Measurements from ENCODE around the gene COX7A2. TPM values are rescaled to one million over a fixed set of nuclear protein-coding genes. Genes with fewer than 3 reads are reported as not detected.

COX7A2 gene
- total and polyA plus RNA-seq, 2 donors (not counting 1 experiment from before 2014, with no cell fraction given), result 83.8 to 160 TPM

DNA sequence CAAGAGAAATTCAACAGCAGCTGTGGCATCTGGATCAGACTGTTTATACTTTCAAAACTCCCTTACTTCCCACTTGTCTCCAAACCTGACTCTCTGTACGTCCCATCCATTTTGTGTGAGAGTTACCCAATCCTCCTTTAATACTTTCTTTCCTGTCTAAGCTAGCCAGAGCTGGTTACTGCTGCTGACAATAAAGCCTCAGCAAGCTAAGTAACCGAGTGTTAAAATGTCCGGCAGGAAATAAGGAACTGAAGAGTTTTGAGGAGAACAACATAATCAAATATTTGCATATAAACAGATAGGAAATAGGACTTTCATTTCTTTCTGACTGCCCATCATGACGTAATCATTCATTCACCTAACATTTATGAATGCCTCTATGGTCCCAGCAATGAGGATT, 29.4 kb upstream of the COX7A2 start:
- Mint-ChIP-seq H3K4me3 (no peak overlapping the region), H3K4me1 (peaks cover 44% of the 10 kb centered on the region), H3K9me3 (ENCODE audit: insufficient read depth) (no peaks in the 10 kb centered on the region), H3K27me3 (no peaks in the 10 kb centered on the region), H3K27ac (peak overlapping the region; percentile 38)
- POLR2A ChIA-PET, result no interaction called here
- CTCF ChIA-PET, result no interaction called here
- Histone ChIP-seq H3K36me3 (replicated peaks in 1 of 2; ENCODE audit: control extremely low read depth in 1 of 2, control insufficient read depth in 1 of 2, extremely low read depth in 1 of 2, insufficient read depth in 2 of 2, low read length in 1 of 2) (peaks cover 0 to 3% of the 10 kb centered on the region in 2 experiments), H3K27me3 (replicated peaks in 1 of 4; ENCODE audit: control extremely low read depth in 1 of 4, control insufficient read depth in 3 of 4, insufficient read depth in 4 of 4, low read length in 3 of 4) (no peaks in the 10 kb centered on the region), H3K9ac (ENCODE audit: low read length) (no peak overlapping the region), H2AFZ (ENCODE audit: insufficient read depth, low read depth, low read length, poor library complexity, severe bottlenecking) (no peak overlapping the region), H3K4me1 (ENCODE audit: control insufficient read depth in 2 of 2, insufficient read depth in 2 of 2, low read length in 2 of 2) (peaks cover 0 to 3% of the 10 kb centered on the region in 2 donors), H3K9me3 (ENCODE audit: control extremely low read depth in 1 of 3, control insufficient read depth in 2 of 3, insufficient read depth in 1 of 3, low read length in 2 of 3) (no peaks in the 10 kb centered on the region), H3K4me3 (ENCODE audit: control extremely low read depth in 1 of 5, extremely low read depth in 1 of 5, insufficient read depth in 1 of 5, low read depth in 2 of 5, low read length in 4 of 5) (no peak overlapping the region), H3K27ac (ENCODE audit: low read length in 2 of 2) (peak overlapping the region in 1 of 2 donors; percentile 8), H4K20me1 (ENCODE audit: control insufficient read depth, insufficient read depth, low read length, poor library complexity, severe bottlenecking) (peaks cover 33% of the 10 kb centered on the region), H3K79me2 (ENCODE audit: control insufficient read depth, insufficient read depth, low read length) (peaks cover 62% of the 10 kb centered on the region), H3K4me2 (replicated peaks; ENCODE audit: low read depth, low read length, poor library complexity, severe bottlenecking) (no peak overlapping the region)
- no peak for ATAC-seq (ENCODE audit: low read depth)
- intact Hi-C loops (cut with micrococcal nuclease), result no loop called here
- WGBS (ENCODE audit: insufficient coverage), result 80% methylated on average over 1 of the region's 4 CpGs
- no peak for TF ChIP-seq EZH2 (IDR thresholded peaks at IDR 0.05; ENCODE audit: borderline replicate concordance, insufficient read depth, low read depth, low read length, poor library complexity, severe bottlenecking)
- no peak for TF ChIP-seq CTCF (IDR thresholded peaks at IDR 0.05)
- DNase-seq, result peak; percentile 6

DNA sequence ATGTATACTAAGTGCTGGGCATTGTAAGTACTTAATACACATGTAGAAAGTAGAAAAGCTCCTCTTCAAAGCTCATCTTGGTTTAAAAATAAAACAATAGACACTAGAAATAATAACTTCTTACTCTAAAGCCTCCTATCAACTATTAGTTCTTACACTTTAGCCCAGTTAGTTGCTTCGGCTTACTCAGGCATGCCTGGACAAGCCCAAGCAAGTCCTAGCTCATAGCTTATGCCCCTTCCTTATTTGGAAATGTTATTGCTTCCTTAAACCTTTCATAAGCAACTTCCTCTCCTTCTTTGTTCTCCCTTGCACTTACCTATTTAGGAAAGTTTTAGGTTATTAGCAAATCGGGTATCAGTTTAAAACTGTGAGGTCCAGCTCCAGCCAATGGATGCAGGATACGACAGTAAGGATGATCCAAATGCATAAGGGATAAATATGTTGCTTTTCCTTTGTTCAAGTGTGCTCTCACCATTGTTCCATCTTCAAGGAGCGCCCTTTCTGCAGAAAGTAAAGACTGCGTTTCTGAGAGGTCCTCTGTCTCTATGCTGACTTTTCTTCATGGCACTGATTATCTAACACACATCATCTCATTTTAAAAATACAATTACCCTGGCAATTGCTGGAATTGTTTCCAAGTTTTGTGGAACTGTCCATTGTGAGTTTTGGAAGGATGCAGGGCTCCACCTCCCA, 28.7 kb upstream of the COX7A2 start:
- Histone ChIP-seq H3K79me2 (ENCODE audit: control insufficient read depth, insufficient read depth, low read length) (peaks cover 58% of the 10 kb centered on the region), H3K4me1 (ENCODE audit: control insufficient read depth in 2 of 2, insufficient read depth in 2 of 2, low read length in 2 of 2) (peaks cover 0 to 3% of the 10 kb centered on the region in 2 donors), H3K36me3 (replicated peaks in 1 of 2; ENCODE audit: control extremely low read depth in 1 of 2, control insufficient read depth in 1 of 2, extremely low read depth in 1 of 2, insufficient read depth in 2 of 2, low read length in 1 of 2) (peaks cover 0 to 3% of the 10 kb centered on the region in 2 experiments), H3K9me3 (ENCODE audit: control extremely low read depth in 1 of 3, control insufficient read depth in 2 of 3, insufficient read depth in 1 of 3, low read length in 2 of 3) (no peaks in the 10 kb centered on the region), H3K4me3 (ENCODE audit: control extremely low read depth in 1 of 5, extremely low read depth in 1 of 5, insufficient read depth in 1 of 5, low read depth in 2 of 5, low read length in 4 of 5) (no peak overlapping the region), H2AFZ (ENCODE audit: insufficient read depth, low read depth, low read length, poor library complexity, severe bottlenecking) (no peak overlapping the region), H3K27ac (ENCODE audit: low read length in 2 of 2) (peak overlapping the region in 1 of 2 donors; percentile 8), H4K20me1 (ENCODE audit: control insufficient read depth, insufficient read depth, low read length, poor library complexity, severe bottlenecking) (peaks cover 35% of the 10 kb centered on the region), H3K27me3 (replicated peaks in 1 of 4; ENCODE audit: control extremely low read depth in 1 of 4, control insufficient read depth in 3 of 4, insufficient read depth in 4 of 4, low read length in 3 of 4) (no peaks in the 10 kb centered on the region), H3K4me2 (replicated peaks; ENCODE audit: low read depth, low read length, poor library complexity, severe bottlenecking) (no peak overlapping the region), H3K9ac (ENCODE audit: low read length) (no peak overlapping the region)
- CTCF ChIA-PET, result interaction anchor here (1.0 kb wide), 1 partner anchor 10 kb away, joined by 4 read pairs; no protein-coding TSS in a partner anchor
- Mint-ChIP-seq H3K27me3 (no peaks in the 10 kb centered on the region), H3K4me1 (peaks cover 48% of the 10 kb centered on the region), H3K9me3 (ENCODE audit: insufficient read depth) (no peaks in the 10 kb centered on the region), H3K4me3 (no peak overlapping the region), H3K27ac (no peak overlapping the region)
- DNase-seq (no peak), ATAC-seq (ENCODE audit: low read depth) (no peak)
- POLR2A ChIA-PET, result no interaction called here
- TF ChIP-seq EZH2 (IDR thresholded peaks at IDR 0.05; ENCODE audit: borderline replicate concordance, insufficient read depth, low read depth, low read length, poor library complexity, severe bottlenecking), result no peak
- 92% methylated on average over 2 of the region's 5 CpGs for whole genome bisulfite sequencing (ENCODE audit: insufficient coverage)
- intact Hi-C loops (cut with micrococcal nuclease), result no loop called here

Data from B cell (primary cell).